H1 (cell line): ENCODE results near the gene ZNF92.

Experiments used
- CEBPB ChIP-seq: IDR thresholded peaks from 2 replicates; pipeline ENCODE4 v1.6.1; 2012; ENCODE audit warnings: low read depth, low read length
- CHD1 ChIP-seq: IDR thresholded peaks from 2 replicates; pipeline ENCODE4 v1.6.1; 2012; ENCODE audit warnings: low read depth, low read length, improper control_type of control experiment
- CHD2 ChIP-seq: IDR thresholded peaks from 2 replicates; pipeline ENCODE4 v1.6.1; 2012; ENCODE audit warnings: low read length, improper control_type of control experiment
- CTCF ChIP-seq, 3 experiments: IDR thresholded peaks; 1 replicate in 2 of 3; 2 replicates in 1 of 3; pipeline versions ENCODE4 v1.5.1 to v1.6.1; 2011; ENCODE audit warnings: low read length in 3 of 3, mild to moderate bottlenecking in 3 of 3, inconsistent platforms in 2 of 3, low read depth in 1 of 3, moderate library complexity in 1 of 3; ENCODE audit not compliant: insufficient read depth in 1 of 3; ENCODE audit errors: control extremely low read depth in 1 of 3
- EP300 ChIP-seq, 2 experiments: IDR thresholded peaks; 1 replicate in 1 of 2; 2 replicates in 1 of 2; pipeline ENCODE4 v1.6.1; 2011 to 2012; ENCODE audit warnings: low read depth in 2 of 2, low read length in 2 of 2, mild to moderate bottlenecking in 2 of 2, borderline replicate concordance in 1 of 2, inconsistent platforms in 1 of 2, moderate library complexity in 1 of 2
- NRF1 ChIP-seq: IDR thresholded peaks from 2 replicates; pipeline ENCODE4 v1.6.1; 2011; ENCODE audit warnings: mild to moderate bottlenecking, low read depth, low read length, improper control_type of control experiment
- POLR2A ChIP-seq, 2 experiments: IDR thresholded peaks; 1 replicate in 1 of 2; 2 replicates in 1 of 2; pipeline ENCODE4 v1.6.1; 2011; ENCODE audit warnings: low read depth in 2 of 2, low read length in 2 of 2, mild to moderate bottlenecking in 2 of 2; ENCODE audit errors: control extremely low read depth in 1 of 2
- POLR2AphosphoS5 ChIP-seq: IDR thresholded peaks from 2 replicates; pipeline ENCODE4 v1.6.1; 2011; ENCODE audit warnings: low read depth, low read length
- RFX5 ChIP-seq: IDR thresholded peaks from 2 replicates; pipeline ENCODE4 v1.6.1; 2011; ENCODE audit warnings: low read depth, low read length, improper control_type of control experiment, borderline replicate concordance

GRCh38 chr7:65436163-65436562 lies 62.5 kb downstream of the ZNF92 start:
- TF ChIP-seq CTCF (IDR thresholded peaks at IDR 0.05; ENCODE audit: control extremely low read depth in 1 of 3, insufficient read depth in 1 of 3, low read depth in 1 of 3, low read length in 3 of 3) (no peak), EP300 (IDR thresholded peaks at IDR 0.05; ENCODE audit: borderline replicate concordance in 1 of 2, low read depth in 2 of 2, low read length in 2 of 2) (no peak), CEBPB (no peak), POLR2A (IDR thresholded peaks at IDR 0.05; ENCODE audit: control extremely low read depth in 1 of 2, low read depth in 2 of 2, low read length in 2 of 2) (no peak), CHD1 (no peak), POLR2AphosphoS5 (no peak), CHD2 (no peak), RFX5 (no peak), NRF1 (no peak)
